HG03135 (cell line): ENCODE measurements around the gene ITPK1.

Experiments used
- ATAC-seq: cut with Tn5 transposase; IDR thresholded peaks from one replicate; pipeline ENCODE4 v1.9.1; 2021; ENCODE audit warnings: mild to moderate bottlenecking, moderate library complexity; ENCODE audit not compliant: unreplicated experiment

The ITPK1 gene

GRCh38 chr14:92974541-92975345 lies 141.0 kb downstream of the ITPK1 start:
- ATAC-seq: no peak

DNA sequence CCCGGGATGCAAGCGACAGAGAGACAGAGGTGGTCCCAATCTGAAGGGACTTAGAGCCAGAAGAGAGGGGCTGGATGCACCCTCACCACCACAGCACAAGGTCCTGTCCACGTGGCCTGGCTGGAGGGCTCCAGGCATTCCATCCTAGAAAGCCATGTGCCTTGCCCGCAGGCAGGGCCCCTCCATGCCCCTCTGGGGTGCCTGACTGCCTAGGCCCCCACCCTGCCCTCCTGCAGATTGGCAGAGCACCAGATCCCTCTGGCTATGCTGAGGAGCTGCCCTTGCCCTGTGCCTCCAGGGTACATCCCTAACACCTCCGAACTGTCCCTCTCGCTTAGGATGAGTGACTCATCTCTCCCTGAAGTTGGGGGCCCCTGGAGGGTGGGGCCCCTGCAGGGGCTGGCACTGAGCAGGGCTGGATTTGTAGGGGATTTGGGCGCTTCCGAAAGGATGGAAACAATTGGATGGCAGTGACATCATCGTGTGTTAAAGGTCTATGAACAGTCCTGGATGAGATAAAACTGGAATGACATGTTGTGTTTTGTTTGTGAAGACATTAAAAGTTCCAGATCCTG lies 141.8 kb downstream of the ITPK1 start:
- no peak for ATAC-seq

DNA sequence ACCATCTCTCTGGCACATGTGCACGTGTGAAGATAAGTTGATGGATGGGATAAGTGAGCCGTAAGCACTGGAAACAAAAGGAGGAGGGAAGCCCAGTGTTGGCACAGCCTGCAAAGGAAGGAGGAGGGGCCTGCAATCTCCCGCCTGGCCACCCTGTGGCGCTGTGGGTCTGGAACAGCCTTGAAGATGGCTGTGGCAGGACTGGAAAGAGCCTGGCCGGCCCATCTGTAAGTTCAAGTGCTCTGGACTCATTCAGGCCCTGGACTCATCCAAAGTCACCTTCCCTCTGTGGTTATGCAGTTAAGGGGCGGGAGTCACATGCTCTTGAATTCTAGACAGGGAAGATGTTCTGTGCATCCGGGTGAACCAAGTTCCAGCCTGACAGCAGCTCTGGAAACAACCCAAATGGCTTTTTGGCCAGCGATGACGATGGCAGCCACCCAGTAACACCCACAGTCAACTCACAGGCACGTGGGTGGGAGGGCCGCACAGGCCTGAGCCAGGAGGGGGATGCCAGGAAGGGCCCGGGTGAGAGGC lies 142.4 kb downstream of the ITPK1 start:
- ATAC-seq: no peak

DNA sequence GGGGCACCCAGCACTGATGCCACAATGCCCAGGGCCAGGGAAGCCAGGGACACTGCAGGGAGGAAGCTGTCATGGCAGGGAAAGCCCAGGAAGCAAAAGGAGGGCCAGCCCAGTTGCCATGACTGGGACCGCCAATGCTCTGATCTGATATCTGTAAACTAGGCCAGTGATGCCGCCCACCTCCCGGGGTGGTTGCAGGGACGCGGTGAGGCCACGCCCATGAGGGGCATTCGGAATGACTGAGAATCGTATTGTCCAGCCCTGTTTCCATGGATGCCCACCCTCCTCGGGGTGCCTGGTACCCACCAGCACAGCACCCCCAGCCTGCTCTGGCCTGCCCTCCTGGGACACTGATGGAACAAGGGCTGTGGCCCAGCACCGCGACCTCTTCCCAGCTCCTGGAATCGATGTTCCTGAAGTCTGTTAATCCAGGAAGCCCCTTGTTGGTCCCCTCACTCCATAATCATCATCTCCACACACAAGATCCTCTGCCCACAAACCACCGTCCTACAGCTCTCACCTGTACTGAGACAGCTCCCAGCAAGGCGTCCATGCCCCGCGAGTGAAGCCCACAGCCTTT lies 144.0 kb downstream of the ITPK1 start:
- no peak for ATAC-seq

- no peak for ATAC-seq
These were observed 145.5 kb downstream of the ITPK1 start for GRCh38 chr14:92970271-92970670.

- ATAC-seq: no peak
These were observed 145.9 kb downstream of the ITPK1 start for GRCh38 chr14:92969871-92970270.

- ATAC-seq: no peak
These were observed 146.3 kb downstream of the ITPK1 start for GRCh38 chr14:92969430-92969829.

- no peak for ATAC-seq
These were observed 147.3 kb downstream of the ITPK1 start for GRCh38 chr14:92968291-92969020.

GRCh38 chr14:92967346-92967926 lies 148.3 kb downstream of the ITPK1 start:
- ATAC-seq: no peak

- no peak for ATAC-seq
These were observed 150.4 kb downstream of the ITPK1 start for GRCh38 chr14:92965281-92965680.

DNA sequence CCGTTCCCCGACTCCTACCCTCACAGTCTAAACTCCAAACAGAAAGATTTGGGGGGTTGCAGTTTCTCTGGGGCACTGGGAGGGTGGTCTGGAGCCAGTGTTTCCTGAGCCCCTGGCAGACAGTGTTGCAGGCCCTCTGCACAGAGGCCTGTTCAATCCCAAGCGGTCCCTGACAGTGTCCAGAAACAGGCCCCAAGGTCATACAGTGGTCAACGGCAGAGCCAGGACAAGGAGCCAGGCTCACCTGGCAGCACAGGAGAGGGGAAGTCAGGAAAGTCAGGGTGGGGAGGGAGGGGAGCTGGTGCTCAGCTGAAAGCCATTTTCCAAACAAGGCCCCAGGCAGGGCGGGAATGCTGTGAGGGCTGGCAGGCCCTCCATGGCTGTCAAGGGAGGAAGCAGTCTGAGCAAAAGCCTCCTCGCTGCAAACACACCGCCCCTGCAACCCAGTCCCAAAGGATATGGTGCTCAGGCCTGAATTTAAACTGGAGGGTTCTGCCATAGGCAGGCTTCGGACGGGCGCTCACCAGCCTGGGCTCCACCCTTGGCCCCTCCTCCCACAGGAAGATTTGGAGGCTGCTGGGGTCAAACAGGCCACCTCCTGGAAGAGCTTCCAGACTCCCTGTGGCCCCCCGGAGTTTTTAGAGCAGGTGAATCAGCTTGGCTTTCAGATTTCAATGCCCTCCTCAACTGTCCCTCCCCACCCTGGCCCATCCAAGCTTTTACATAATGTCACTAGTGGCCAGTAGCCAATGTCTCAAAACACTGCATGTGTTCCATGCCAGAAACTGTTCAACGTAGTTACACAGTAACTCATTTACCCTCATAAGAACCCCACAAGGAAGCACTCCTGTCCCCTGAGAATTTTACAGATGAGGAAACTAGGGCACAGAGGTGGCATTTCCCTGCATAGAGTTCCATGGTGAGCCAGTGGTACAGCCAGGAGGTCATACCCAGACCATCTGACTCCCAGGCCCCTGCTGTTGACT lies 151.3 kb downstream of the ITPK1 start:
- ATAC-seq: no peak

- ATAC-seq: no peak
These were observed 152.2 kb downstream of the ITPK1 start for GRCh38 chr14:92963301-92964123.

DNA sequence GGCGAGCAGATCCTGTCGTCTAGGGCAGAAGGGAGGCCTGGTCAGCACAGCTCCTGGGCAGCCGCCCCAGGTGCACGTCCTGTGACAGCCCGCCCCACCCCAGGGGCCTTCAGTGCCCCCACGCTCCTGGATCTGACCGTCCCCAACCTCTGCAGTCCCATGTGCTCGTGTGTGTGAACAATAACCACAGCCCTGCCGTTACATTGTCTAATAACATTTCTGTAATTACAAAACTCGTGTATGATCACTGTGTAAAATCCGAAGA lies 153.0 kb downstream of the ITPK1 start:
- ATAC-seq: no peak

GRCh38 chr14:92962031-92962830 lies 153.5 kb downstream of the ITPK1 start:
- no peak for ATAC-seq

DNA sequence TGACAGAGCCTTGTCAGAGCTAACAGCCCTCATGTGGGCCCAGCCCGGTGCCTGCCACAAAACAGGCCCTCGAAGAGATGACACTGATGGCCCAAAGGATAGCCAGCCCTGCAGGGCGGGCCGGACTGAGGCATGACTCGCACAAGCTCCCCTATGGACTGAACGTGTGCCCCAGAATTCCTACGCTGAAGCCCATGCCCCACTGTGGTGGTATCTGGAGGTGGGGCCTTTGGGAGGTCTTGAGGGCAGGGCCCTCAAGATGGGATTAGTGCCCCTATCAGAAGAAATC lies 154.2 kb downstream of the ITPK1 start:
- ATAC-seq: no peak

GRCh38 chr14:92960706-92961566 lies 154.8 kb downstream of the ITPK1 start:
- ATAC-seq: no peak

- ATAC-seq: no peak
These were observed 155.7 kb downstream of the ITPK1 start for GRCh38 chr14:92959761-92960680.
